GM18517 (cell line): ENCODE data around the gene SYT14.
"Not testable (repeated sequence)": the region's sequence is repeated elsewhere in the genome, so short reads cannot be mapped to it uniquely, and the experiment has no call there.

Experiments
- ATAC-seq: cut with Tn5 transposase; IDR thresholded peaks from one replicate; pipeline ENCODE4 v1.9.1; 2021; ENCODE audit warnings: mild to moderate bottlenecking, moderate library complexity; ENCODE audit not compliant: unreplicated experiment

Gene SYT14

DNA sequence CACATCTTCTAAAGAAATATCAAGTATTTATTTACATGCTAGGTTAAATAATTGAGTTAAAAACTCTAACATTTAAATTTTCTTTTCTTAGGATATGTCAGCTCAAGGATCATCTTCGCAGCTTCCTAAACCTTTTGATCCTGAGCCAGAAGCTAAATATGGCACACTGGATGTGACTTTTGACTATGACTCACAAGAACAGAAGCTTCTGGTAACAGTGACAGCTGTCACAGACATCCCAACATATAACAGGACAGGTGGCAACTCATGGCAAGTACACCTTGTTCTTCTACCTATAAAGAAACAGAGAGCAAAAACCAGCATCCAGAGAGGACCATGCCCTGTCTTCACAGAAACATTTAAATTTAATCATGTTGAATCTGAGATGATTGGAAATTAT lies 161.9 kb downstream of the SYT14 start:
- ATAC-seq = no peak

GRCh38 chr1:210104103-210104502 lies 166.1 kb downstream of the SYT14 start:
- ATAC-seq = no peak

GRCh38 chr1:210112906-210113305 lies 174.9 kb downstream of the SYT14 start:
- ATAC-seq = not testable (repeated sequence)

GRCh38 chr1:210117198-210117597 lies 179.2 kb downstream of the SYT14 start:
- no peak for ATAC-seq

GRCh38 chr1:210117681-210118170 lies 179.7 kb downstream of the SYT14 start:
- no peak for ATAC-seq

- ATAC-seq = no peak
Observed at GRCh38 chr1:210123383-210123782, 185.4 kb downstream of the SYT14 start.

- no peak for ATAC-seq
Observed at GRCh38 chr1:210123924-210124589, 186.0 kb downstream of the SYT14 start.

GRCh38 chr1:210124736-210125135 lies 186.7 kb downstream of the SYT14 start:
- no peak for ATAC-seq

GRCh38 chr1:210125143-210125542 lies 187.1 kb downstream of the SYT14 start:
- ATAC-seq = no peak

DNA sequence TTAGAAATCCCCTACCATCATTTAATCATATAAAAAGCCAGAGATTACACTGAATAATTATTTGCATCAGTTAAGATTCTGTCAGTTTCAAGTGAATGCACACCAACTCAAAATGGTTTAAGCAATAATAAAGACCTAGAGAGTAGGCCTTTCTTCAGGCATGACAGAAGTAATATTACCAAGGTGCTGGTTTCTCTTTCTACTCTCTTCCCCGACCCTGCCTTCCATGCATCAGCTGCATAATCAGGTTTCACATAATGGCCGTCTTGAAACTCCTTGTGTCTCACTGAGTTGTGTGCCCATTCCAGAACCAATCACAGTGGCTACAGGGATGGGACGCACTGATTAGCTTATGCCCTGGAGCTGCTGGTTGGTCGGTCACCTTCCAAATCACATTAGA lies 191.1 kb downstream of the SYT14 start:
- no peak for ATAC-seq

DNA sequence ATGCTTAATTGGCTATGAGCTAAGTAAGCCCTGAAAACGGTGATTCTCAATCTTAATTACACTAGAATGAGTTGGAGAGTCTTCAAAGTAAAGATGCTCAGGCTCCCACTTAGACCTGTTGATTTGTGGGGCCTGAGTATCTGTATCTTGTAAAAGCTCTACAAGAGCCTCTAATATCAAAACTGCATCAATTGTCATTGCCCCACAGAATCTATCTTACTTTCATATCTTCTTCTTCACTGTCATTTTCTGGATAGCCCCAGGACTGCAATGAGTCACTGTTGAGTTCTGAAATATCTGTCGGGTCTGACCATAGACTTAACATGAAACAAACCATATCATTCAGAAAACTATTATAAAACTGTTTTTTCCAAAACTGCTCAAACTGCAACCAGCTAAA lies 191.7 kb downstream of the SYT14 start:
- ATAC-seq = no peak

DNA sequence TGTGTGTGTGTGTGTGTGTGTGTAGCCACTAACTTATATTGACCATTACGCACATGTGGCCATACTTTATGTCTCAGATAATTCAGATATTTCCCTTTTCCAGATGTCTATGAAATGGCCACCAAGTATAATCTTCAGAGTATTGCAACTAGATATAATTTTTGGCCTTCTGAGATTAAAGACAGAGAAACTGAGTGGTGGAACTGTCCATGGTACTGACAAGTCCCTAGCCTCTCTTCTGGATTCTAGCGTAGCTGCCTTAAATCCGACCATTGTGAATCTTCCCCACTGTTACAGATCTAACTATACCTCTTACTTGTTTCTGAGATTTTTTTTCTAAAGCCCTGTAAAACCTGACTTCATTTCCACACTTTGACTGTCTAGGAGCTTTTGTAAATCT lies 194.6 kb downstream of the SYT14 start:
- ATAC-seq = no peak

DNA sequence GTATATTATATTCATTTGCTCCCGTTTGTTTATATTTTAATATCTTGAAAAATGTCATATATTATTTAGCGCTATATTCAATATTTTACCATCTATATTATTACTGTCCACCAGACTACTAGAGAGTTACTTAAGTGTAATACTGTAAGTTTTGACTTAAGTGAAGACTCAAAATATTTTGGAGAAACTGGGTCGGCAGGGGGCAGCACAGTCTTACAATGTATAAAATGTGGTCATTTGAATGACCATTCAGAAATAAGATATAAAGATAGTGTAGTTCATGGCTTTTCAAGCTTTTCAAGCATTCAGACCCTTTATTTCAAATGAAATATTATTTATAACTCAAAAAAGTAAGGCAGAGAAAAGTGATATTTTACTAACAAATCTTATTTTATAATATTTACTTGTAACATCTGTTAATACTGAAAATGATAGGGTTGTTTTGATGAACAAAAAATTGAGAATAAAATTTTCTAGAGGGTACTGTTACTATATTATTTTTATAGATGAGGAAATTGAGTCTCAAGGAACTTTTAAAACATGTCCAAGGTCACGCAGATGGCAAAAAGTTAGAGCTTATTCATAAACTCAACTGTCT lies 205.5 kb downstream of the SYT14 start:
- ATAC-seq = no peak

GRCh38 chr1:210144736-210145135 lies 206.7 kb downstream of the SYT14 start:
- ATAC-seq = no peak

GRCh38 chr1:210151052-210151672 lies 213.1 kb downstream of the SYT14 start:
- ATAC-seq = no peak

- ATAC-seq = no peak
Observed at GRCh38 chr1:210159211-210159610, 221.2 kb downstream of the SYT14 start.

DNA sequence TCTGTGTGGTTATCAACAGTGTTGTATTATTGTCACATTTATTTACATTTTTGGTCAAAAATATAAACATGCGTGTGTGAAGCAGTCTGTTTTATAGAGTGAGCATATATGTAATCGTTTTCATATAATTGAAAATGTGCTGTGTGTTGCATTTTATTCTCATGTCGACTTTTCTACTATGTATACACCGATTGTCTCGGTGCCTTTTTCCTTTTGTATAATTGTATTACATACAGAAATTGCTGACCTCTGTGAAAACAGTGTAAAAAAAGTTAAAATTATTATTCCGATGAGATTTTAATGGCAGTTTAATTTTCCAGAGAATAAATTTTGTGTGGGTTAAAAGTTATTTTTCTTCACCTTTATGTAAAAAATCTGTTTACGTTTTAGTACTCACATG lies 232.2 kb downstream of the SYT14 start:
- no peak for ATAC-seq

DNA sequence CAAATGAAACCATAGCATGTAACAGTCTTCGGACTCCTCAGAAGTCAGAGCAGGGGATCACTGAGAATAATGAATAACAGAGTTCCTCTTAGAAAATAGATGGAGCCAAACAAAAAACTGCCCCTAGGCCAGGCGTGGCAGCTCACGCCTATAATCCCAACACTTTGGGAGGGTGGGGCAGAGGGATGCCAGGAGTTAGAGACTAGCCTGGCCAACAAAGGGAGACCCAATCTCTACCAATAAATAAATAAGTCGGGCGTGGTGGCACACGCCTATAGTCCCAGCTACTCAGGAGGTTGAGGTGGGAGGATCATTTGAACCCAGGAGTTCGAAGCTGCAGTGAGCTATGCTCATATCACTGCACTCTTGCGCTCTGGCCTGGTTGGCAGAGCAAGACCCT lies 236.1 kb downstream of the SYT14 start:
- ATAC-seq = no peak

DNA sequence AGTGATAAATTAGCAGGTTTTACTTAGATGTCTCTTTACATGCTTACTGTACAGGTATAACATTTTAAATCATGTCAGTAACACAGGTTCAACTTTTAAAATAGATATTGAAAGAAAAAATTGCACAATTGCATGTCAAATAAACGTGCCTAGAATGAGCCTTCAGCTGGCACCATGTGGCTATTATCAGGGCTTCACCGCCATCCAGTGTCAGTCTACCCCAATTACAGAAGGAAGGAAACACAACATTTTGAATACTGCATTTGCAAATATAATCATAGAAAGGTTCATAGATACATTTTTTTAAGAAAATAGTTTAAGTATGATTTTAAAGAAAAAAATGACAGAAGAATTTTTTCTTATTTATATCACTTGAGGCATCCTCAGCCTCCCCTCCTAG lies 247.0 kb downstream of the SYT14 start:
- ATAC-seq = no peak

DNA sequence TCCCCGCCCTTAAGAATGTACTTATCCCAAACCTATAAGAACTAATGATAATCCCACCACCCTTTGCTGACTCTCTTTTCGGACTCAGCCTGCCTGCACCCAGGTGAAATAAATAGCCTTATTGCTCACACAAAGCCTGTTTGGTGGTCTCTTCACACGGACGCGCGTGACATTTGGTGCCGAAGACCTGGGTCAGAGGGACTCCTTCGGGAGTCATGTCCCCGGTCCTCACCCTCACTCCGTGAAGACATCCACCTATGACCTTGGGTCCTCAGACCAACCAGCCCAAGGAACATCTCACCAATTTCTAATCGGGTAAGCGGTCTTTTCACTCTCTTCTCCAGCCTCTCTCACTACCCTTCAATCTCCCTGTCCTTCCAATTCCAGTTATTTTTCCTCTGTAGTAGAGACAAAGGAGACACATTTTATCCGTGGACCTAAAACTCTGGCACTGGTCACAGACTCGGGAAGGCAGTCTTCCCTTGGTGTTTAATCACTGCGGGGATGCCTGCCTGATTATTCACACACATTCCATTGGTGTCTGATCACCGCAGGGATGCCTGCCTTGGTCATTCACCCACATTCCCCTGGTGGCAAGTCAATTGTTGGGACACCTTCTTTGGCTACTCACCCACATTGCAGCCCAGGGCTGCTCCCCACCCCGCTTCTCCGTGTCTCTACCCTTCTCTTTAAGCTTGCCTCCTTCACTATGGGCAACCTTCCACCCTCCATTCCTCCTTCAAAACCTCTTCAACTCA lies 250.0 kb downstream of the SYT14 start:
- not testable (repeated sequence) for ATAC-seq

DNA sequence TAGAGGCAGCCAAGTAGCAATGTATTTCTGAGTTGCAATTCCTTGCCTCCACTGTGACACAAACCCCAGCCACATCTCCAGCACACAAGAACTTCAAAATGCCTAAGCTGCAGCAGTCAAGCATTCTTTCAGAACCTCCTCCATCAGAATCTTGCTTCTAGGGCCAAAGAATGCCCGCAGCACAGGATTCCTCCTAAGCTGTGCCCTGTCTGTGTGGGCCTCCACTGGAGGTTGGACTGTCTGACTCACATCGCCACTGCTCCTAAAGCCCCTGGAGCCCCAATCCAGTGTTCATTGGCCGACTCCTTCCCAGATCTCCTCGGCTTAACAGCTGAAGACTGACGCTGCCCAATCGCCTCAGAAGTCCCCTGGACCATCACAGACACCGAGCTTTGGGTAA lies 251.4 kb downstream of the SYT14 start:
- no peak for ATAC-seq
